RWPE2 (cell line): ENCODE measurements around the gene CNTNAP2.

Source experiments
- ATAC-seq: fragments of 200-7000 bp; cut with Tn5 transposase; 3 replicates; pipeline ENCODE4 v1.9.1; 2021; ENCODE audit warnings: low read depth
- DNase-seq: peaks from one replicate; pipeline ENCODE4 v3.0.0-alpha.2; 2020; ENCODE audit warnings: low spot score
- H3K27ac ChIP-seq: fragments of 450-650 bp; 2 replicates; pipeline ENCODE4 v1.5.1; 2017; ENCODE audit warnings: mild to moderate bottlenecking; ENCODE audit not compliant: poor library complexity, severe bottlenecking
- H3K27me3 ChIP-seq: fragments of 250-450 bp; sonication (Bioruptor Pico); 2 replicates; pipeline ENCODE4 v1.5.1; 2021; ENCODE audit warnings: mild to moderate bottlenecking, moderate library complexity; ENCODE audit not compliant: insufficient read depth, poor library complexity, severe bottlenecking
- H3K36me3 ChIP-seq: fragments of 250-450 bp; sonication (Bioruptor Pico); 2 replicates; pipeline ENCODE4 v1.5.1; 2020; ENCODE audit warnings: low read depth, mild to moderate bottlenecking, moderate library complexity
- H3K4me1 ChIP-seq: fragments of 250-450 bp; sonication (Bioruptor Pico); 2 replicates; pipeline ENCODE4 v1.5.1; 2021; ENCODE audit warnings: mild to moderate bottlenecking, moderate library complexity; ENCODE audit not compliant: insufficient read depth, poor library complexity, severe bottlenecking
- H3K4me3 ChIP-seq: fragments of 250-450 bp; sonication (Bioruptor Pico); 2 replicates; pipeline ENCODE4 v1.5.1; 2021; ENCODE audit warnings: mild to moderate bottlenecking, moderate library complexity; ENCODE audit not compliant: severe bottlenecking
- H3K9me3 ChIP-seq: fragments of 250-450 bp; sonication (Bioruptor Pico); 2 replicates; pipeline ENCODE4 v1.5.1; 2021; ENCODE audit warnings: mild to moderate bottlenecking, moderate library complexity; ENCODE audit not compliant: severe bottlenecking
- TF ChIP-seq, protein P1 (sequence below): fragments of 450-650 bp; IDR thresholded peaks from one replicate; pipeline ENCODE4 v1.5.1; 2017; ENCODE audit warnings: mild to moderate bottlenecking, moderate library complexity; ENCODE audit not compliant: poor library complexity, severe bottlenecking

CNTNAP2 gene

DNA sequence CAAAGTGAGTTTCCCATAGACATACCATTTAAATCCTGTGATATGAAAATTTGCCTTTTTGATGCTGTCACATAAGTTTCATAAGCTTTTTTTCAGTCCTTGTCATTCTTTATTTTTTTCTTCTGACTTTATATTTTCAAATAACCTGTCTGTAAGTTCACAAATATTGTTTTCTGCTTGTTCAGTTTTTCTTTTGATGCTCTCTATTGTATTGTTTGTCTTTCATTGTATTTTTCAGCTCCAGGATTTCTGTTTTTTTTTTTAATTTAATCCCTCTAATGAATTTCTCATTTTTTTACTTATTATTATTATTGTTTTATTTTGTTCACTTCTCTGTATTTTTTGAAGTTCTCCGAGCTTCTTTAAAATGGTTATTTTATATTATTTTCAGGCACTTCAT lies 623.4 kb downstream of the CNTNAP2 start:
- Histone ChIP-seq H3K9me3 (peaks cover 5% of the 10 kb centered on the region), H3K4me1 (no peaks in the 10 kb centered on the region), H3K4me3 (no peak overlapping the region), H3K36me3 (no peaks in the 10 kb centered on the region), H3K27ac (no peak overlapping the region), H3K27me3 (no peaks in the 10 kb centered on the region)
- TF ChIP-seq, protein P1, sequence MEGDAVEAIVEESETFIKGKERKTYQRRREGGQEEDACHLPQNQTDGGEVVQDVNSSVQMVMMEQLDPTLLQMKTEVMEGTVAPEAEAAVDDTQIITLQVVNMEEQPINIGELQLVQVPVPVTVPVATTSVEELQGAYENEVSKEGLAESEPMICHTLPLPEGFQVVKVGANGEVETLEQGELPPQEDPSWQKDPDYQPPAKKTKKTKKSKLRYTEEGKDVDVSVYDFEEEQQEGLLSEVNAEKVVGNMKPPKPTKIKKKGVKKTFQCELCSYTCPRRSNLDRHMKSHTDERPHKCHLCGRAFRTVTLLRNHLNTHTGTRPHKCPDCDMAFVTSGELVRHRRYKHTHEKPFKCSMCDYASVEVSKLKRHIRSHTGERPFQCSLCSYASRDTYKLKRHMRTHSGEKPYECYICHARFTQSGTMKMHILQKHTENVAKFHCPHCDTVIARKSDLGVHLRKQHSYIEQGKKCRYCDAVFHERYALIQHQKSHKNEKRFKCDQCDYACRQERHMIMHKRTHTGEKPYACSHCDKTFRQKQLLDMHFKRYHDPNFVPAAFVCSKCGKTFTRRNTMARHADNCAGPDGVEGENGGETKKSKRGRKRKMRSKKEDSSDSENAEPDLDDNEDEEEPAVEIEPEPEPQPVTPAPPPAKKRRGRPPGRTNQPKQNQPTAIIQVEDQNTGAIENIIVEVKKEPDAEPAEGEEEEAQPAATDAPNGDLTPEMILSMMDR: no peak
- ATAC-seq (no peak), DNase-seq (no peak)

GRCh38 chr7:146741911-146742310 lies 625.3 kb downstream of the CNTNAP2 start:
- TF ChIP-seq, protein P1: no peak
- H3K4me1 ChIP-seq: no peaks in the 10 kb centered on the region
- DNase-seq: no peak
- H3K36me3 ChIP-seq: no peaks in the 10 kb centered on the region
- peaks cover 2% of the 10 kb centered on the region for H3K9me3 ChIP-seq
- H3K27me3 ChIP-seq: no peaks in the 10 kb centered on the region
- ATAC-seq: no peak
- H3K27ac ChIP-seq: no peak overlapping the region
- no peak overlapping the region for H3K4me3 ChIP-seq

DNA sequence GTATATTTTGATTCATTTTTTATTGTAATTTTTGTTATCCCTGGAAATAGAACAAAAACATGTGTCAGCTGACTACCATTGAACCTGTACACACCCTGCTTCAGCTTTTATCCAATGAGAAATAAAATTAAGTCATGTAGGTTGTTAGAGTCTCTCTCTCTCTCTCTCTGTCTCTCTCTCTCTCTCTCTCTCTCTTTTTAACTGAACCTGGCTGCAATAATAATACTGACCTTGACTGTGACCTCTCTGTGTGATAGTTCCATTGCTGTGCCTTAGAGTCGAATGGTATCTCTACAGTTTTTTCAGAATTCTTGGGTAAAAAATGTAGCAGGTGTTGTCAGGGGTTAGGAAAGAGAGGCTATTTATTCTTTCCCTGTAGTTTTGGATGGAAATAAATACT lies 637.8 kb downstream of the CNTNAP2 start:
- no peak overlapping the region for H3K27ac ChIP-seq
- H3K27me3 ChIP-seq: no peaks in the 10 kb centered on the region
- no peaks in the 10 kb centered on the region for H3K4me1 ChIP-seq
- peaks cover 2% of the 10 kb centered on the region for H3K9me3 ChIP-seq
- no peaks in the 10 kb centered on the region for H3K36me3 ChIP-seq
- DNase-seq: no peak
- no peak for ATAC-seq
- H3K4me3 ChIP-seq: no peak overlapping the region
- TF ChIP-seq, protein P1: no peak

DNA sequence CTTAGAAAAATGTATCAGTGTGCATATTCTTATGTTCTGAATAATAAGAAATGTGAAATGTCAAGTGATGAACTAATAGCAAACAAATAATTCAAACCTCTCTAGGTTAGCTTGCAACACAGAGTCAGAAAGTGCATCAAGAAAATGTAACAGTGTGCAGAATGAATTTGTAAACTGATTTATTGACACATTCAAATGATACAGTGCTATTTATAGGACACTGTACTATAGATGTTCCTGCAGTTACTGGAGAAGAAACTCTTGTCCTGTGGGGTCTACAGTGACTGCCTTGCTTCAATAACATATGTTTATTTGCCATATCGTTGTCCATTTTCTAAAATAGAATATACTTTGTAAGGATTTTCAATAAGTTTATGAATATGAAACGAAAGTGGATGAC lies 639.0 kb downstream of the CNTNAP2 start:
- H3K4me1 ChIP-seq: no peaks in the 10 kb centered on the region
- no peak overlapping the region for H3K4me3 ChIP-seq
- ATAC-seq (no peak), DNase-seq (no peak)
- no peaks in the 10 kb centered on the region for H3K27me3 ChIP-seq
- TF ChIP-seq, protein P1: no peak
- H3K36me3 ChIP-seq: no peaks in the 10 kb centered on the region
- H3K27ac ChIP-seq: no peak overlapping the region
- peaks cover 2% of the 10 kb centered on the region for H3K9me3 ChIP-seq

GRCh38 chr7:146764458-146764857 lies 647.9 kb downstream of the CNTNAP2 start:
- H3K36me3 ChIP-seq: no peaks in the 10 kb centered on the region
- DNase-seq (no peak), ATAC-seq (no peak)
- no peaks in the 10 kb centered on the region for H3K27me3 ChIP-seq
- peaks cover 4% of the 10 kb centered on the region for H3K9me3 ChIP-seq
- TF ChIP-seq, protein P1: no peak
- H3K4me3 ChIP-seq: no peak overlapping the region
- no peak overlapping the region for H3K27ac ChIP-seq
- H3K4me1 ChIP-seq: no peaks in the 10 kb centered on the region
